SIG-M5 treated with dmso at 0.1 percent for 504 hours (cell line): Measurements from ENCODE around the gene SYTL2.

ENCODE experiments used
- DNase-seq: peaks from one replicate; lab custom pipeline; 2025; ENCODE audit not compliant: unreplicated experiment; lab: John Stamatoyannopoulos, UW

Gene SYTL2

GRCh38 chr11:85766721-85767161, 44.2 kb downstream of the SYTL2 start:
- DNase-seq: no peak

GRCh38 chr11:85764796-85765195, 46.1 kb downstream of the SYTL2 start:
- no peak for DNase-seq

- no peak for DNase-seq
These were observed 48.7 kb downstream of the SYTL2 start for GRCh38 chr11:85762226-85762625.

GRCh38 chr11:85759915-85760314, 51.0 kb downstream of the SYTL2 start:
- no peak for DNase-seq

GRCh38 chr11:85758480-85759039, 52.4 kb downstream of the SYTL2 start:
- no peak for DNase-seq

- peak; percentile 50 for DNase-seq
These were observed 52.9 kb downstream of the SYTL2 start for GRCh38 chr11:85758026-85758425.

- no peak for DNase-seq
These were observed 54.3 kb downstream of the SYTL2 start for GRCh38 chr11:85756401-85757200.

- no peak for DNase-seq
These were observed 55.2 kb downstream of the SYTL2 start for GRCh38 chr11:85755701-85756100.

GRCh38 chr11:85755285-85755684, 55.7 kb downstream of the SYTL2 start:
- DNase-seq: no peak

GRCh38 chr11:85752890-85753581, 57.9 kb downstream of the SYTL2 start:
- no peak for DNase-seq

- DNase-seq: no peak
These were observed 58.6 kb downstream of the SYTL2 start for GRCh38 chr11:85752201-85752889.

- DNase-seq: no peak
These were observed 59.2 kb downstream of the SYTL2 start for GRCh38 chr11:85751724-85752123.

GRCh38 chr11:85750646-85751045, 60.3 kb downstream of the SYTL2 start:
- no peak for DNase-seq

- DNase-seq: no peak
These were observed 61.1 kb downstream of the SYTL2 start for GRCh38 chr11:85749884-85750283.

GRCh38 chr11:85749287-85749834, 61.6 kb downstream of the SYTL2 start:
- DNase-seq: peak; percentile 38

- DNase-seq: no peak
These were observed 62.5 kb downstream of the SYTL2 start for GRCh38 chr11:85748455-85748891.

GRCh38 chr11:85746670-85747069, 64.3 kb downstream of the SYTL2 start:
- DNase-seq: peak; percentile 43

- DNase-seq: no peak
These were observed 65.3 kb downstream of the SYTL2 start for GRCh38 chr11:85745626-85746025.

GRCh38 chr11:85742873-85743275, 68.1 kb downstream of the SYTL2 start:
- no peak for DNase-seq

GRCh38 chr11:85742348-85742747, 68.6 kb downstream of the SYTL2 start:
- DNase-seq: no peak
